ENCODE data around the gene IGF2BP2. TPM values are rescaled to one million over a fixed set of nuclear protein-coding genes. Genes with fewer than 3 reads are reported as not detected.

The IGF2BP2 gene
- total and polyA plus RNA-seq, 4 donors = 0.18 to 17.5 (median 6.1) TPM

- H3K4me1 ChIP-seq (ENCODE audit: control insufficient read depth in 1 of 2, insufficient read depth in 2 of 2, low read length in 2 of 2) = no peaks in the 10 kb centered on the region
- H3K4me3 ChIP-seq (ENCODE audit: low read length in 2 of 2) = no peak overlapping the region
- intact Hi-C loops (cut with DNase I) = loop anchor here in 1 of 2 donors (10.0 kb wide), 1 partner anchor 918 kb away; the partner anchor contains the start of gene DNAJB11
- no peaks in the 10 kb centered on the region for H3K9me3 ChIP-seq (ENCODE audit: control insufficient read depth, low read length)
- H3K27ac ChIP-seq (ENCODE audit: low read depth in 1 of 2, low read length in 2 of 2) = peak overlapping the region in 1 of 2 donors; percentile 82
- WGBS, 2 donors = 18 to 20% methylated on average over 8 of the region's 8 CpGs
- DNase-seq (peak; percentile 82 to 83), ATAC-seq (ENCODE audit: low FRiP score) (peak; percentile 89)
- H3K36me3 ChIP-seq (ENCODE audit: control insufficient read depth in 1 of 2, insufficient read depth in 2 of 2, low read length in 1 of 2) = no peaks in the 10 kb centered on the region
- no peaks in the 10 kb centered on the region for H3K27me3 ChIP-seq (ENCODE audit: control insufficient read depth in 1 of 2, insufficient read depth in 2 of 2, low read length in 1 of 2)
These were observed 168.5 kb downstream of the IGF2BP2 start for GRCh38 chr3:185656321-185656840.

GRCh38 chr3:185655426-185656320 is 169.2 kb downstream of the IGF2BP2 start:
- no peaks in the 10 kb centered on the region for H3K36me3 ChIP-seq (ENCODE audit: control insufficient read depth in 1 of 2, insufficient read depth in 2 of 2, low read length in 1 of 2)
- ATAC-seq (ENCODE audit: low FRiP score) (no peak), DNase-seq (no peak)
- no peak overlapping the region for H3K4me3 ChIP-seq (ENCODE audit: low read length in 2 of 2)
- no peaks in the 10 kb centered on the region for H3K27me3 ChIP-seq (ENCODE audit: control insufficient read depth in 1 of 2, insufficient read depth in 2 of 2, low read length in 1 of 2)
- 91 to 94% methylated on average over 12 of the region's 12 CpGs for WGBS, 2 donors
- intact Hi-C loops (cut with DNase I) = loop anchor here in 1 of 2 donors (10.0 kb wide), 1 partner anchor 919 kb away; the partner anchor contains the start of gene DNAJB11
- no peaks in the 10 kb centered on the region for H3K9me3 ChIP-seq (ENCODE audit: control insufficient read depth, low read length)
- H3K27ac ChIP-seq (ENCODE audit: low read depth in 1 of 2, low read length in 2 of 2) = peak overlapping the region in 1 of 2 donors; percentile 82
- H3K4me1 ChIP-seq (ENCODE audit: control insufficient read depth in 1 of 2, insufficient read depth in 2 of 2, low read length in 2 of 2) = no peaks in the 10 kb centered on the region

DNA sequence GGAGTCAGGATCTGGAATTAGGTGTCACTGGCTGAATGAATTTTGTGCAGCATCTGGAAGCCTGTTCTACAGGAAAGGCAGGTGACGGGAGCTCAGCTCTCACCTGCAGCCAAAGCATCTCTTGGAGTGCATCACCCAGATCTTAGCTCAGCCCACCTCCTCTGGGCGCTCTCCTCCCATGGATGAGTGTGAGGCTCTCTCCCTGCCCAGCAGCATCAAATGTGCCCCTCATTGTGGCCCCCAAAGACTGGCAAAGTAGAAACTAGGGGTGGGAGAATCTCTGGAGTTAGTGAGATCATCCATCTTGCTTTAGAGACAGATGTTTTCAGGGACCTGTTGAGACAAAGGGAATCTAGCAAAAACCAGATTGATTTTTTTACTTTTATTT is 170.1 kb downstream of the IGF2BP2 start:
- H3K9me3 ChIP-seq (ENCODE audit: control insufficient read depth, low read length) = no peaks in the 10 kb centered on the region
- no peaks in the 10 kb centered on the region for H3K4me1 ChIP-seq (ENCODE audit: control insufficient read depth in 1 of 2, insufficient read depth in 2 of 2, low read length in 2 of 2)
- no peak for ATAC-seq (ENCODE audit: low FRiP score)
- no peak overlapping the region for H3K4me3 ChIP-seq (ENCODE audit: low read length in 2 of 2)
- H3K27me3 ChIP-seq (ENCODE audit: control insufficient read depth in 1 of 2, insufficient read depth in 2 of 2, low read length in 1 of 2) = no peaks in the 10 kb centered on the region
- DNase-seq = no peak
- intact Hi-C loops (cut with DNase I) = loop anchor here in 1 of 2 donors (10.0 kb wide), 1 partner anchor 920 kb away; the partner anchor contains the start of gene DNAJB11
- WGBS, 2 donors = 97 to 100% methylated on average over 2 of the region's 2 CpGs
- H3K27ac ChIP-seq (ENCODE audit: low read depth in 1 of 2, low read length in 2 of 2) = no peak overlapping the region
- no peaks in the 10 kb centered on the region for H3K36me3 ChIP-seq (ENCODE audit: control insufficient read depth in 1 of 2, insufficient read depth in 2 of 2, low read length in 1 of 2)

DNA sequence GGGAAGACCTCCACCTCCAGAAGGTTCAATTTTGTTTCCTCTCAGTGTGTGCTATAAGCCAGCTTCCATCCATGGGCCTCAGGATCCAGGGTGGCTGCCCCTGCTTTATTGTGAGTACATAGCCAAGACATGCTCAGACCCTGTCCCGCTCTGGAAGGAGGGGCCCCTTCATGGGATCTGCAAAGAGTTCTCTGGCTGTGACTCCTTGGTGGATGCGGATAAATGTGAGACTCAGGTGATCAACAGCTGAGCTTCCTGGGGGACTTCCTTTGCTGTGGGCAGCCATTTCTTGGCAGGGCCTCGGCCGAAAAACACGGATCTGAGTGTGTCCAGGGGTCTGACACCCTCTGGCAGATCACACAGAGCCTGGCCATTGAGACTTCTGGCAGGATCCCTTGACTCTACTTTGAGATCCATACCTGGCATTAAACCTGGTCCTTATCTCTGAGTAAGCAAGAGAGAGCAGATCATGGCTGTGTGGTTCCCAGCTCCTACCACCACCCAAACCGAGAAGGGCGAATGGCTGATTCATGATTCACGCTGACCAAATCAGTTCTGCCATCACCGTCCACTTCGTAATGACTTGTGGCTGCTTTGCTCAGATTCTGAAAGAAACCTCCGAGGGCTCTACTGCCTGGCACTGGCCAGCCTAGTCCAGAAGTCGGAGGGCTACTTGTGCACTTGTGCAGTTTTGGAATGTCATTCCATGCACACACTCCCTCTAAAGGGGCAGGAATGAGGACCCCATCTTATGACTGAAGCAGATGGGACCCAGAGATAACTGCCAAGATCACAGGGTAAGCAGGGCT is 170.7 kb downstream of the IGF2BP2 start:
- no peak overlapping the region for H3K27ac ChIP-seq (ENCODE audit: low read depth in 1 of 2, low read length in 2 of 2)
- ATAC-seq (ENCODE audit: low FRiP score) = no peak
- H3K4me3 ChIP-seq (ENCODE audit: low read length in 2 of 2) = no peak overlapping the region
- H3K4me1 ChIP-seq (ENCODE audit: control insufficient read depth in 1 of 2, insufficient read depth in 2 of 2, low read length in 2 of 2) = no peaks in the 10 kb centered on the region
- intact Hi-C loops (cut with DNase I) = loop anchor here in 1 of 2 donors (10.0 kb wide), 1 partner anchor 921 kb away; the partner anchor contains the start of gene DNAJB11
- H3K36me3 ChIP-seq (ENCODE audit: control insufficient read depth in 1 of 2, insufficient read depth in 2 of 2, low read length in 1 of 2) = no peaks in the 10 kb centered on the region
- no peaks in the 10 kb centered on the region for H3K9me3 ChIP-seq (ENCODE audit: control insufficient read depth, low read length)
- 95 to 96% methylated on average over 12 of the region's 12 CpGs for WGBS, 2 donors
- H3K27me3 ChIP-seq (ENCODE audit: control insufficient read depth in 1 of 2, insufficient read depth in 2 of 2, low read length in 1 of 2) = no peaks in the 10 kb centered on the region
- DNase-seq = no peak

- H3K4me3 ChIP-seq (ENCODE audit: low read length in 2 of 2) = no peak overlapping the region
- H3K27me3 ChIP-seq (ENCODE audit: control insufficient read depth in 1 of 2, insufficient read depth in 2 of 2, low read length in 1 of 2) = no peaks in the 10 kb centered on the region
- ATAC-seq (ENCODE audit: low FRiP score) (no peak), DNase-seq (no peak)
- intact Hi-C loops (cut with DNase I) = loop anchor here in 1 of 2 donors (10.0 kb wide), 1 partner anchor 923 kb away; the partner anchor contains the start of gene DNAJB11
- WGBS, 2 donors = 96 to 99% methylated on average over 9 of the region's 9 CpGs
- no peaks in the 10 kb centered on the region for H3K4me1 ChIP-seq (ENCODE audit: control insufficient read depth in 1 of 2, insufficient read depth in 2 of 2, low read length in 2 of 2)
- no peak overlapping the region for H3K27ac ChIP-seq (ENCODE audit: low read depth in 1 of 2, low read length in 2 of 2)
- no peaks in the 10 kb centered on the region for H3K36me3 ChIP-seq (ENCODE audit: control insufficient read depth in 1 of 2, insufficient read depth in 2 of 2, low read length in 1 of 2)
- H3K9me3 ChIP-seq (ENCODE audit: control insufficient read depth, low read length) = no peaks in the 10 kb centered on the region
These were observed 172.9 kb downstream of the IGF2BP2 start for GRCh38 chr3:185651971-185652370.

GRCh38 chr3:185649414-185649813 is 175.4 kb downstream of the IGF2BP2 start:
- Histone ChIP-seq H3K36me3 (ENCODE audit: control insufficient read depth in 1 of 2, insufficient read depth in 2 of 2, low read length in 1 of 2) (no peaks in the 10 kb centered on the region), H3K9me3 (ENCODE audit: control insufficient read depth, low read length) (no peaks in the 10 kb centered on the region), H3K27ac (ENCODE audit: low read depth in 1 of 2, low read length in 2 of 2) (no peak overlapping the region), H3K4me1 (ENCODE audit: control insufficient read depth in 1 of 2, insufficient read depth in 2 of 2, low read length in 2 of 2) (no peaks in the 10 kb centered on the region), H3K27me3 (ENCODE audit: control insufficient read depth in 1 of 2, insufficient read depth in 2 of 2, low read length in 1 of 2) (no peaks in the 10 kb centered on the region), H3K4me3 (ENCODE audit: low read length in 2 of 2) (no peak overlapping the region)
- ATAC-seq (ENCODE audit: low FRiP score) = no peak
- intact Hi-C loops (cut with DNase I) = no loop called here
- DNase-seq = no peak
- WGBS, 2 donors = 89 to 91% methylated on average over 10 of the region's 10 CpGs

DNA sequence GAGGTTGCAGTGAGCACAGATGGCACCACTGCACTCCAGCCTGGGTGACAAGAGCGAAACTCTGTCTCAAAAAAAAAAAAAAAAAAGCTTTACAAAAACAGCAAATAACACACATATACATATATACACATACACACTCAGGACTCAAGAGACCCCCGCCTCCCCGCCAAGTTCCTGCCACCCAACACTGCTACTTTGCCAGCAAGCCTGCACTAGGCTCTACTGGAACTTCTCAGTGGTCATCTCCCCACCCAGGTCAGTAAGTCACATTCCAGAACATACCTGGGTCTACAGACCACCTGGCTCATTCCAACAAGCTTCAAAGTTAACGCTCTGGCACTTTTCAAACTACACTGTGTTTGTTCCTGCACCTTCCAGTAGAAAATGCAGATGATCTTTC is 176.4 kb downstream of the IGF2BP2 start:
- intact Hi-C loops (cut with DNase I) = no loop called here
- DNase-seq (no peak), ATAC-seq (ENCODE audit: low FRiP score) (no peak)
- no peak overlapping the region for H3K27ac ChIP-seq (ENCODE audit: low read depth in 1 of 2, low read length in 2 of 2)
- H3K9me3 ChIP-seq (ENCODE audit: control insufficient read depth, low read length) = no peaks in the 10 kb centered on the region
- no peaks in the 10 kb centered on the region for H3K27me3 ChIP-seq (ENCODE audit: control insufficient read depth in 1 of 2, insufficient read depth in 2 of 2, low read length in 1 of 2)
- 94 to 95% methylated on average over 4 of the region's 4 CpGs for WGBS, 2 donors
- no peaks in the 10 kb centered on the region for H3K4me1 ChIP-seq (ENCODE audit: control insufficient read depth in 1 of 2, insufficient read depth in 2 of 2, low read length in 2 of 2)
- H3K4me3 ChIP-seq (ENCODE audit: low read length in 2 of 2) = no peak overlapping the region
- H3K36me3 ChIP-seq (ENCODE audit: control insufficient read depth in 1 of 2, insufficient read depth in 2 of 2, low read length in 1 of 2) = no peaks in the 10 kb centered on the region

DNA sequence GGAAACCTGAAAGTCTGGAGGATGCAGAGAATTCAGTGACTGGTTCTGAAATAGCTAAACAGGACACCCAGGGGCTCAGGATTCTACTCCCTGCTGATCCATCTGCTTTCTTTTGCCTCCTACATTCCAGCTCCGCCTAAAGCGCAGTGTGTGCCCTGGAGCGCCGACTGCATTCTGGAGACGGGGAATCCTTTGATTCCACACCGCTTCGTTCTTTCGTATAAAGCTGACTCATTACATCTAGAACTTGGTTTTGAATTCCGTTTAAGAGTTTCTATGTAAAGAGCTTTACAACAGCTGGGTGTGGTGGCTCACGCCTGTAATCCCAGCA is 177.0 kb downstream of the IGF2BP2 start:
- no peaks in the 10 kb centered on the region for H3K9me3 ChIP-seq (ENCODE audit: control insufficient read depth, low read length)
- no peak for DNase-seq
- H3K27ac ChIP-seq (ENCODE audit: low read depth in 1 of 2, low read length in 2 of 2) = no peak overlapping the region
- no peak overlapping the region for H3K4me3 ChIP-seq (ENCODE audit: low read length in 2 of 2)
- WGBS, 2 donors = 97% methylated on average over 10 of the region's 10 CpGs
- no peaks in the 10 kb centered on the region for H3K4me1 ChIP-seq (ENCODE audit: control insufficient read depth in 1 of 2, insufficient read depth in 2 of 2, low read length in 2 of 2)
- ATAC-seq (ENCODE audit: low FRiP score) = no peak
- no peaks in the 10 kb centered on the region for H3K27me3 ChIP-seq (ENCODE audit: control insufficient read depth in 1 of 2, insufficient read depth in 2 of 2, low read length in 1 of 2)
- no peaks in the 10 kb centered on the region for H3K36me3 ChIP-seq (ENCODE audit: control insufficient read depth in 1 of 2, insufficient read depth in 2 of 2, low read length in 1 of 2)
- intact Hi-C loops (cut with DNase I) = no loop called here
